GM13976 (cell line): Measurements from ENCODE around the gene CTSD.

Experiments
- DNase-seq: peaks from one replicate; pipeline ENCODE4 v3.0.0; 2012; ENCODE audit warnings: low spot score
- in situ Hi-C: fragments of 300-500 bp; cut with MboI; formaldehyde crosslinking; loops from one replicate; pipeline ENCODE4 v1.12.0; 2022; ENCODE audit warnings: low sequenced_read_pairs, mixed read lengths, inconsistent platforms; ENCODE audit not compliant: unreplicated experiment
- TF ChIP-seq, protein P1 (sequence below): IDR thresholded peaks from 2 replicates; pipeline ENCODE4 v1.5.1; 2012; ENCODE audit warnings: borderline replicate concordance, mild to moderate bottlenecking; ENCODE audit not compliant: insufficient read depth; ENCODE audit errors: extremely low read depth, missing control alignments, control extremely low read depth

The CTSD gene

DNA sequence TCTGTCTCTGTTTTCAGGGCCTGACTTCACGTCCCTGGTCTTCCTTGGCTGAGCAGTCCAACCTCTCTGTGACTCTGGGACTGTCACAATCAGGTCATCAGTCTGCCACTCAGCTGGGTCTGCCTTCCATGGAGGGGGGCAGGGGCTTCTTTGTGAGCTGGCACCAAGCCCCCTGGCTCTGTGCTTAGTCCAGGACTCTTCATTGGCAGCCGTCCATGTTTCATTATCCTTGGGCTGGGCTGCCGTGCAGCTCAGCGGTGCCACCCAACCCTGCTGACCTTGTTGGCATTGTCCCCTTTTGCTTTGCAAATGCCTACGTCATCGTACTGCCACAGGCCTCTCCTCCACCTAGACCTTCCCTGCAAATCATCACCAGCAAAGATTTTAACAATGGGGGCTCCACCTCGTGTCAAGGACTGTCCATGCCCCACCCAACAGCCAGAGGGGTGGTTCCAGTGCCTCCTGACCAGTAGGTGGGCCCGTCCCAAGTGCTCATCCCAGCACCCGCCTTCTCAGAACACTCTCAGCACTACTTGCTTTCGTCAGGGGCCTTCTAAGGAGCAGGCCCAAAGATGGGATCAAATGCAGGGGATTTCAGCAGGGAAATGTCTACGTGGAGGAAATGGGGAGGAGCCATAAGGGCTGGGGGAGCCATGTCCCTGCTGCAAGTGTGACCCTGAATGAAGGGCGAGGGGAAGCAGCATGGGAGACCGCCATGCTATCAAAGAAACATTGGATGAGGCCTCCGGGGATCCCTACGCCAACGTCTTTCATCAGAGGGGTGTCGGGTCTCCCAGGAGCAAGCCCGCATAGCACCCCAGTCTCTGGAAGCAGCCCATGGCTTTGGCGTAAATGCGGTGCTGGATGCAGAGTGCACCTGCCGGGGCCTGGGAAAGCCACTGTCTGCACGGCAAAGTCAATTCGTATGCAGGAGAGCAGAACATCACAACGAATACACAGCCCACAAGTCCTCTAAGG, 48.5 kb downstream of the CTSD start:
- in situ Hi-C loops = no loop called here
- TF ChIP-seq, protein P1, sequence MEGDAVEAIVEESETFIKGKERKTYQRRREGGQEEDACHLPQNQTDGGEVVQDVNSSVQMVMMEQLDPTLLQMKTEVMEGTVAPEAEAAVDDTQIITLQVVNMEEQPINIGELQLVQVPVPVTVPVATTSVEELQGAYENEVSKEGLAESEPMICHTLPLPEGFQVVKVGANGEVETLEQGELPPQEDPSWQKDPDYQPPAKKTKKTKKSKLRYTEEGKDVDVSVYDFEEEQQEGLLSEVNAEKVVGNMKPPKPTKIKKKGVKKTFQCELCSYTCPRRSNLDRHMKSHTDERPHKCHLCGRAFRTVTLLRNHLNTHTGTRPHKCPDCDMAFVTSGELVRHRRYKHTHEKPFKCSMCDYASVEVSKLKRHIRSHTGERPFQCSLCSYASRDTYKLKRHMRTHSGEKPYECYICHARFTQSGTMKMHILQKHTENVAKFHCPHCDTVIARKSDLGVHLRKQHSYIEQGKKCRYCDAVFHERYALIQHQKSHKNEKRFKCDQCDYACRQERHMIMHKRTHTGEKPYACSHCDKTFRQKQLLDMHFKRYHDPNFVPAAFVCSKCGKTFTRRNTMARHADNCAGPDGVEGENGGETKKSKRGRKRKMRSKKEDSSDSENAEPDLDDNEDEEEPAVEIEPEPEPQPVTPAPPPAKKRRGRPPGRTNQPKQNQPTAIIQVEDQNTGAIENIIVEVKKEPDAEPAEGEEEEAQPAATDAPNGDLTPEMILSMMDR = no peak
- no peak for DNase-seq

DNA sequence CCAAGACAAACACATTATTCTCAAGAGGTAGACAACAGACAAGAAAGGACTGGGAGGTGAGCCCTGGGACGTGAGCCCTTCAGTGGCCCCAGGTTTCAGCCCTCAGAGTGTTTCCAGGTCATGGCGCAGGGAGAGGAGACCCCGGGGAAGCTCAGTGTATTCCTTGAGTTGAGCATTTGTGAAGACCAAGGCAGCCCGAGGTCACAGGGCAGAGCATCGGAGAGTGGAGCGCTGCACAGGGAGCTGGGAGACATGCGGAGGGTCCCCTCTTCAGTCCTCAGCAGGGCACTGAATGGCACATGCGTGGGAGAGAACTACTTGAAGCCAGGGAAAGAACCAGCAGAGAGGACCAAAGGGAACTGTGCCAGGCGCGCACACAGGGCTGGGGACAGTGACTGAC, 55.0 kb downstream of the CTSD start:
- in situ Hi-C loops = no loop called here
- TF ChIP-seq, protein P1 = no peak
- DNase-seq = no peak

DNA sequence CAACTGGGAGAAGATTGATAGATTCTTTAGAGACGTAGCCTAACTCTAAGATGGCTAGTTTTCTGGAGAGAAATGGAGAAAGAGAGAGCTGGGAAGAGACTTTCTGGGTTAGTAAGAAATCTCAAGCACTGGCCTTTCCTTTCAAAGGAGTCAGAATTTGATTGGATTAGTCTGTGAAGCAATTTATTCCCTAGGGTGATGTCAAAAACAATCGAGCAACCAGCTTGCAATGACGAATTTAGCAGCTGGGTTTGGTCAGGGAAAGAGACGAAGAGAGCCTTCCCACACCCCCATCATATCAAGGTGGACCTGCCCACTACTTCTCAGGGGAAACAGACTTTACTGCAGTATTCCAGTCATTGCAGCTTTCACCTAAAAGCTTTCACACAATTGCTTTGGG, 56.0 kb downstream of the CTSD start:
- DNase-seq = no peak
- in situ Hi-C loops = no loop called here
- TF ChIP-seq, protein P1 = no peak

DNA sequence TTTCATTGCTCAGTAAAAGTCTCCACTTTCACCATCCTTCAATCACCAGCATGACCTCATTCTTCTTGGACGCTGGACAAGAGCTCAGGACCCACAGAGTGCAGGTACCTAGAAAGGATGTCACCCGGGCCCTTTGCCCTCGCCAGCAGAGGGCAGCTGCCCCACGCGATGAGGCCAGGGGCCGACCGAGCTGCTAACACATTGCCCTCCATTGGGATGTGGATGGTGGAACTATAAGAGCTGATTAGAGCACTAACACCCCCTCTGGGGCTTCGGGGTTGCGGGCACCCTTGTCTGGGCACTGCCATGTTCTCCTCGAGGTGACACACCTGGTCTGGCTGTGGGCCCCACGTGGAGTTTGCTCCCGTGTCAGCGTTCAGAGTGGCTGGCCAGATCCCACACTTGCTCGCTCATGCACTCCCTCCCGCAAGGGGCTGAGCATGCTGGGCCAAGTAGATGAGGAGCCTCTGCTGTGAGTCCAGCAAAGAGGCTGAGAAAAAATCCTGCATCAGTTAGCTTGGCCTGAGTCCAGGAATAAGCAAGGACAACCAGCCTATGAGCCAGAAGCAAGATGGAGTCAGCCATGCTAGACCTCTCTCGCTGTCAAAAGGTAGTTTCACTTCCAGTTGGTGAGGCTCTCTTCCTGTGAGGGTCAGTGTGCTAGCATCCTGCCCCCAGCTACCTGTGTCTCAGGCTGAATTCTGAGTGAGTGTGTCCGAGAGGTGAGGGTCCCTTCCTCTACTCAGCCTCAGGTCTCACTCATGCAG, 56.9 kb downstream of the CTSD start:
- DNase-seq = no peak
- in situ Hi-C loops = no loop called here
- TF ChIP-seq, protein P1 = peak; percentile 12

DNA sequence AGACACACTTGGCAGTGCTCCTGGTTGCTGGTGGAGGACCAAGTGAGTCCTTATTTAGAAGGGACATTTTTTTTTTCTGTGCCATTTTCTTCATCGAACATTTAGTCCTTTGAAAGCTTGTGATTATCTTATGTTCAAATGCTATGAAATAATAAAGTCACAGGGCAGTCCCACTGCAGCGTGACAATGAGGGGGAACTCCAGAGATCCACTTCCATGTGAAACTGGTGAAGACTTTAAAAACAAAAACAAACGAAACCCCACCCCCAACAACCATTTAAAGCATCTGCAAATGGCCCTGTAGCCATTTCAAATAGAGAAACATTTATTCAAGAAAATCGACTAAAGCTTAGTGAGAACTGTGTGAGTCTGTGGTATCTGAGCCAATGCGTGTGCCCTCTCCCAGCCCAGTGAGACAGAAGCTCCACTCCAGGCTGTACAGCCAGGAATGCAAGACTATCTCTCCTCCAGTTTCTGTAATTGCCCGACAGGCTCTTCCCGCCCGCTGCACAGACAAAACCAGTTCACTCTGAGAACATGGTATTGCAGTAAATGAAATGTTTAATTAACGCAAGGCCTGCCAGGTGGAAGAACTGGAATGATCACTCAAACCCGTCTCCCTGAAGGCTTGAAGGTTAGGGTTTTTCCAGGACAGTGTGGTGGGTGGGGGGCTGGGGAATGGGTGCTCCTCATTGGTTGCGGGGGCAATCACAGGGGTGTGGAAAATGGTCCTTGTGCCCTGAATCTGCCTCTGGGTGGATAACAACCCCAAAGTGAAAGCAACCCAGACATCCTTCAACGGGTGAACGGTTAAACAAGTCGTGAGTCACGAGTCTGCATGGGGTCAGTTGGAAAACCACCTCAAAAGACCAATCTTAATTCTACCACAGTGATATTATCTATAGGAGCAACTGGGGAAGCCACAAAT, 58.3 kb downstream of the CTSD start:
- TF ChIP-seq, protein P1 = no peak
- no peak for DNase-seq
- in situ Hi-C loops = no loop called here

DNA sequence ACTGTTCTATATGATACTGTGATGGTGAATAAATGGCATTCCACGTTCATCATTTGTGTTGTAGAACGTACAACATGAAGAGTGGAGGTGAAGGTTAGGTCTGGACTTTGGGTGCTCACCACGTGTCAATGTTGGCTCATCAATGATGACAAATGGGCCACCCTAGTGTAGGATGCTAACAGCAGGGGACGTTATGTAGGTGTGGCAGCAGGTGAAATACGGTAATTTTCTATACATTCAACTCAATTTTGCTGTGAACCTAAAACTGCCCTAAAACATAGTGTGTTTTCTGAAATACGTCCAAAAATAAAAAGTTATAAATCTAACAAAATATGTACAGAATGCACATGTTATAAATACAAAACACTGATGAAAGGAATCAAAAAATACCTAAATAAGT, 60.6 kb downstream of the CTSD start:
- in situ Hi-C loops = no loop called here
- TF ChIP-seq, protein P1 = no peak
- no peak for DNase-seq
